ENCODE results near the gene GPR108. TPM values are rescaled to one million over a fixed set of nuclear protein-coding genes. Genes with fewer than 3 reads are reported as not detected.
"Not testable (repeated sequence)": the region's sequence is repeated elsewhere in the genome, so short reads cannot be mapped to it uniquely, and the experiment has no call there.

Gene GPR108
- total RNA-seq, 4 donors from 2014 or later, result 44.0 to 68.8 (median 60.1) TPM

- no peak overlapping the region for H3K27ac ChIP-seq
- TF ChIP-seq POLR2A (IDR thresholded peaks at IDR 0.05), result no peak
- no peak for TF ChIP-seq CTCF (IDR thresholded peaks at IDR 0.05)
- TF ChIP-seq EP300 (IDR thresholded peaks at IDR 0.05), result no peak
- no peak for TF ChIP-seq POLR2AphosphoS5 (IDR thresholded peaks at IDR 0.05)
- H3K4me1 ChIP-seq, result peaks cover 0 to 10% (median 0%) of the 10 kb centered on the region in 3 donors
- no peak overlapping the region for H3K4me3 ChIP-seq
- H3K27me3 ChIP-seq, result peaks cover 88% of the 10 kb centered on the region
- ATAC-seq, result no peak
- 39% methylated on average over 4 of the region's 9 CpGs; no CpG with 5 or more reads in 1 of the 2 donors for WGBS, 2 donors (ENCODE audit: low coverage in 1 of 2)
- H3K36me3 ChIP-seq, result peaks cover 0 to 9% of the 10 kb centered on the region in 2 donors
- H3K9me3 ChIP-seq, result no peaks in the 10 kb centered on the region
These were observed 26.4 kb downstream of the GPR108 start for GRCh38 chr19:6711078-6711361.

GRCh38 chr19:6710273-6711077, 26.9 kb downstream of the GPR108 start:
- 6 to 19% methylated on average over 12 to 25 of the region's 30 CpGs for WGBS, 2 donors (ENCODE audit: low coverage in 1 of 2)

GRCh38 chr19:6709549-6709948, 27.8 kb downstream of the GPR108 start:
- Histone ChIP-seq H3K27ac (no peak overlapping the region), H3K27me3 (peaks cover 76% of the 10 kb centered on the region), H3K4me1 (peaks cover 0 to 10% (median 0%) of the 10 kb centered on the region in 3 donors), H3K9me3 (no peaks in the 10 kb centered on the region), H3K4me3 (no peak overlapping the region), H3K36me3 (peaks cover 0 to 9% of the 10 kb centered on the region in 2 donors)
- no peak for ATAC-seq
- TF ChIP-seq EP300 (IDR thresholded peaks at IDR 0.05) (no peak), POLR2A (IDR thresholded peaks at IDR 0.05) (no peak), CTCF (IDR thresholded peaks at IDR 0.05) (no peak), POLR2AphosphoS5 (IDR thresholded peaks at IDR 0.05) (no peak)
- 47 to 59% methylated on average over 3 to 5 of the region's 14 CpGs for WGBS, 2 donors (ENCODE audit: low coverage in 1 of 2)

More at GRCh38 chr19:6710273-6711077, 26.9 kb downstream of the GPR108 start:
- peaks cover 0 to 10% (median 0%) of the 10 kb centered on the region in 3 donors for H3K4me1 ChIP-seq
- H3K9me3 ChIP-seq, result no peaks in the 10 kb centered on the region
- H3K4me3 ChIP-seq, result no peak overlapping the region
- no peak overlapping the region for H3K27ac ChIP-seq
- peaks cover 83% of the 10 kb centered on the region for H3K27me3 ChIP-seq
- H3K36me3 ChIP-seq, result peaks cover 0 to 9% of the 10 kb centered on the region in 2 donors
- ATAC-seq, result no peak
- no peak for TF ChIP-seq EP300 (IDR thresholded peaks at IDR 0.05)
- no peak for TF ChIP-seq POLR2AphosphoS5 (IDR thresholded peaks at IDR 0.05)
- TF ChIP-seq POLR2A (IDR thresholded peaks at IDR 0.05), result no peak
- no peak for TF ChIP-seq CTCF (IDR thresholded peaks at IDR 0.05)

- not testable (repeated sequence) for ATAC-seq, H3K9me3 ChIP-seq, H3K4me3 ChIP-seq, H3K36me3 ChIP-seq, H3K27ac ChIP-seq
- peaks cover 0 to 10% (median 0%) of the 10 kb centered on the region in 3 donors for H3K4me1 ChIP-seq
- 50 to 78% methylated on average over 1 to 4 of the region's 12 CpGs for WGBS, 2 donors (ENCODE audit: low coverage in 1 of 2)
- peaks cover 71% of the 10 kb centered on the region for H3K27me3 ChIP-seq
These were observed 28.5 kb downstream of the GPR108 start for GRCh38 chr19:6708913-6709312.

- ATAC-seq, result no peak
- Histone ChIP-seq H3K4me3 (no peak overlapping the region), H3K9me3 (no peaks in the 10 kb centered on the region), H3K27me3 (peaks cover 70% of the 10 kb centered on the region), H3K27ac (no peak overlapping the region), H3K4me1 (peaks cover 0 to 10% (median 0%) of the 10 kb centered on the region in 3 donors), H3K36me3 (peaks cover 0 to 9% of the 10 kb centered on the region in 2 donors)
- TF ChIP-seq CTCF (IDR thresholded peaks at IDR 0.05) (no peak), POLR2A (IDR thresholded peaks at IDR 0.05) (no peak), EP300 (IDR thresholded peaks at IDR 0.05) (no peak), POLR2AphosphoS5 (IDR thresholded peaks at IDR 0.05) (no peak)
- 33 to 79% methylated on average over 1 to 3 of the region's 3 CpGs for WGBS, 2 donors (ENCODE audit: low coverage in 1 of 2)
These were observed 29.0 kb downstream of the GPR108 start for GRCh38 chr19:6708346-6708745.
